ENCODE measurements around the gene NCL.
"Not testable (repeated sequence)": the region's sequence is repeated elsewhere in the genome, so short reads cannot be mapped to it uniquely, and the experiment has no call there.

NCL gene

GRCh38 chr2:231405601-231406367, 58.5 kb downstream of the NCL start:
- DNase-seq (ENCODE audit: low spot score), result not testable (repeated sequence)

- DNase-seq (ENCODE audit: low spot score), result not testable (repeated sequence)
Observed at GRCh38 chr2:231404183-231404578, 60.1 kb downstream of the NCL start.
